Breast epithelium (tissue), 3 donors: Measurements from ENCODE around the gene CLASP2.

Source experiments
- CTCF ChIP-seq, 3 donors: fragments of 450-650 bp; IDR thresholded peaks; one replicate each; pipeline ENCODE4 v1.5.1; 2016 to 2017; ENCODE audit warnings: antibody characterized with exemption in 3 of 3, mild to moderate bottlenecking in 3 of 3, moderate library complexity in 3 of 3
- POLR2A ChIP-seq: fragments of 450-650 bp; IDR thresholded peaks from one replicate; pipeline ENCODE4 v1.6.1; 2016; ENCODE audit warnings: antibody characterized with exemption, mild to moderate bottlenecking, moderate library complexity
- POLR2AphosphoS5 ChIP-seq, 3 donors: sonication (generic); formaldehyde crosslinking; IDR thresholded peaks; one replicate each; pipeline ENCODE4 v1.6.1; 2017; ENCODE audit warnings: antibody characterized with exemption in 3 of 3

GRCh38 chr3:33523093-33523667 is 194.9 kb downstream of the CLASP2 start:
- no peak for TF ChIP-seq CTCF (IDR thresholded peaks at IDR 0.05)
- no peak for TF ChIP-seq POLR2A
- no peak for TF ChIP-seq POLR2AphosphoS5 (IDR thresholded peaks at IDR 0.05)
